Gastrocnemius medialis (tissue), 4 donors: ENCODE results near the gene TOMM40L. TPM values are rescaled to one million over a fixed set of nuclear protein-coding genes. Genes with fewer than 3 reads are reported as not detected.
"Not testable (repeated sequence)": the region's sequence is repeated elsewhere in the genome, so short reads cannot be mapped to it uniquely, and the experiment has no call there.

Experiments used
- ATAC-seq, 2 donors: fragments of 150-250 bp; one replicate each; pipeline ENCODE4 v1.9.1; 2016
- DNase-seq, 2 donors: peaks; one replicate each; pipeline ENCODE4 v3.0.0-alpha.2; 2019
- H3K27ac ChIP-seq, 4 donors: fragments of 200-600 bp; sonication (generic); 1 replicate in 1 of 4; 2 replicates in 3 of 4; pipeline ENCODE4 v1.5.1; 2016 to 2018; ENCODE audit warnings: mild to moderate bottlenecking in 2 of 4, moderate library complexity in 1 of 4
- H3K27me3 ChIP-seq, 3 donors: fragments of 200-600 bp; sonication (generic) in 2 of 3; 1 replicate in 1 of 3; 2 replicates in 2 of 3; pipeline versions ENCODE4 v1.5.1 to v1.6.0; 2016 to 2019; ENCODE audit warnings: mild to moderate bottlenecking in 1 of 3, moderate library complexity in 1 of 3
- H3K36me3 ChIP-seq, 2 donors: fragments of 200-600 bp; sonication (generic) in 1 of 2; one replicate each; pipeline ENCODE4 v1.5.1; 2017 to 2018
- H3K4me1 ChIP-seq, 2 donors: fragments of 200-600 bp; sonication (generic) in 1 of 2; one replicate each; pipeline ENCODE4 v1.5.1; 2016 to 2017; ENCODE audit warnings: mild to moderate bottlenecking in 2 of 2
- H3K4me3 ChIP-seq, 4 donors: fragments of 200-600 bp; sonication (generic) in 3 of 4; 1 replicate in 1 of 4; 2 replicates in 3 of 4; pipeline ENCODE4 v1.5.1; 2016 to 2019; ENCODE audit warnings: mild to moderate bottlenecking in 2 of 4
- H3K9me3 ChIP-seq, 3 donors: fragments of 200-600 bp; sonication (generic) in 2 of 3; 1 replicate in 1 of 3; 2 replicates in 2 of 3; pipeline ENCODE4 v1.5.1; 2016 to 2019
- POLR2A ChIP-seq, 2 donors: fragments of 450-650 bp; IDR thresholded peaks; one replicate each; pipeline ENCODE4 v1.6.1; 2017; ENCODE audit warnings: antibody characterized with exemption in 2 of 2, mild to moderate bottlenecking in 2 of 2, moderate library complexity in 2 of 2
- in situ Hi-C, 4 donors: fragments of 200-750 bp; cut with MboI; loops; one replicate each; pipeline versions ENCODE4 v1.15.0 to v1.8.0; 2017; ENCODE audit warnings: low sequenced_read_pairs in 4 of 4
- intact Hi-C: fragments of 100-400 bp; cut with DNase I; formaldehyde crosslinking; loops from one replicate; pipeline ENCODE4 v1.15.1; 2023; ENCODE audit warnings: low total_unique reads
- total RNA-seq, 4 donors: library from RNA; depleted of rRNA; stranded (reverse); fragments of >200 nt; gene quantifications; one replicate each; pipeline versions ENCODE4 v1.1.0 to v1.2.3, GENCODE V29; 2016
- TF ChIP-seq, protein P1 (sequence below), 5 experiments: fragments of 450-650 bp in 3 of 5; fragments of 200-600 bp in 2 of 5; sonication (generic) in 2 of 5; IDR thresholded peaks in 4 of 5; conservative IDR thresholded peaks in 1 of 5; 1 replicate in 4 of 5; 2 replicates in 1 of 5; pipeline ENCODE4 v1.5.1; 2016 to 2019; ENCODE audit warnings: antibody characterized with exemption in 5 of 5, mild to moderate bottlenecking in 3 of 5, moderate library complexity in 3 of 5

The TOMM40L gene
- total RNA-seq, 4 donors from 2014 or later = 8.3 to 22.7 (median 16.9) TPM

DNA sequence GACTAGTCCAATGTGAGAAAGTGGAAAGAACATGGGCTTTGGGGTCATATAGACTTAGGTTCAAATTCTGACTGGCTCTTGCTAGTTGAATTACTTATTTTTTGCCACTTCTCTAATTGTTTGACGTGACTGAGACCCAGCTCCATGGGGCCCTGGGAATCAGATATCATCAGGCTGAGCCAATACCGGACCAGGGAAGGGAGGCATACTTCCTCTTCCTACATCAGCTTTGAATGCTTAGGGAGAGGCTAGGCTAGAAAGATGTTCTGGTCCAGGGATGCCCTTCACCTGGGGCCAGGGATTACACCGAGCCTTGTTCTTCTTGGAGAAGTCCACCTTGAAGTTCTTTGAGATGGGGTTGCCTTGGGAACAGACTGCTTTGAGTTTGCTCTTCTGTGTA, 15.8 kb downstream of the TOMM40L start:
- Histone ChIP-seq H3K36me3 (no peaks in the 10 kb centered on the region), H3K9me3 (no peaks in the 10 kb centered on the region), H3K4me1 (no peaks in the 10 kb centered on the region), H3K27ac (no peak overlapping the region), H3K27me3 (no peaks in the 10 kb centered on the region), H3K4me3 (no peak overlapping the region)
- ATAC-seq (no peak), DNase-seq (no peak)
- TF ChIP-seq POLR2A (IDR thresholded peaks at IDR 0.05) = no peak
- TF ChIP-seq, protein P1, sequence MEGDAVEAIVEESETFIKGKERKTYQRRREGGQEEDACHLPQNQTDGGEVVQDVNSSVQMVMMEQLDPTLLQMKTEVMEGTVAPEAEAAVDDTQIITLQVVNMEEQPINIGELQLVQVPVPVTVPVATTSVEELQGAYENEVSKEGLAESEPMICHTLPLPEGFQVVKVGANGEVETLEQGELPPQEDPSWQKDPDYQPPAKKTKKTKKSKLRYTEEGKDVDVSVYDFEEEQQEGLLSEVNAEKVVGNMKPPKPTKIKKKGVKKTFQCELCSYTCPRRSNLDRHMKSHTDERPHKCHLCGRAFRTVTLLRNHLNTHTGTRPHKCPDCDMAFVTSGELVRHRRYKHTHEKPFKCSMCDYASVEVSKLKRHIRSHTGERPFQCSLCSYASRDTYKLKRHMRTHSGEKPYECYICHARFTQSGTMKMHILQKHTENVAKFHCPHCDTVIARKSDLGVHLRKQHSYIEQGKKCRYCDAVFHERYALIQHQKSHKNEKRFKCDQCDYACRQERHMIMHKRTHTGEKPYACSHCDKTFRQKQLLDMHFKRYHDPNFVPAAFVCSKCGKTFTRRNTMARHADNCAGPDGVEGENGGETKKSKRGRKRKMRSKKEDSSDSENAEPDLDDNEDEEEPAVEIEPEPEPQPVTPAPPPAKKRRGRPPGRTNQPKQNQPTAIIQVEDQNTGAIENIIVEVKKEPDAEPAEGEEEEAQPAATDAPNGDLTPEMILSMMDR (IDR thresholded peaks at IDR 0.05 in 4 of 5, conservative IDR thresholded peaks at IDR 0.05 in 1 of 5) = no peak
- in situ Hi-C loops = no loop called here
- intact Hi-C loops = no loop called here

DNA sequence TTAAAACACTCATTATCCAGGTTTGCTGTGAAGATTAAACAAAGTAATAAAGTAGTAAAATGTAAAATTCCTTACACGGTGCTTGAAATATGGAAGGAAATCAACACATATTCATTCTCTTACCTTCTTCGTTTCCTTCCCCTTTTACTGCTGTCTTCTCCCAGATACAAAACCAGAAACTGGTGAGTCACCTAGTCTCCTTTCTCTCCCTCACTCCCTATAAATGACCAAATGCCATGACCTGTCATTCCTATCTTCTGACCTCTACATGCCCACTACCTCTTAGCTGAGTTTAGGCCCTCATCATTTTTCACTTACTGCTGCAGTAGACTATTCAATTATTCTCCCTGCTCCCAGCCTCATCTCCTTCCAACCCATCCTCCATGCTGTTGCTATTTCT, 16.5 kb downstream of the TOMM40L start:
- in situ Hi-C loops = no loop called here
- intact Hi-C loops = no loop called here
- Histone ChIP-seq H3K9me3 (no peaks in the 10 kb centered on the region), H3K4me3 (no peak overlapping the region), H3K27ac (no peak overlapping the region), H3K36me3 (no peaks in the 10 kb centered on the region), H3K27me3 (no peaks in the 10 kb centered on the region), H3K4me1 (no peaks in the 10 kb centered on the region)
- TF ChIP-seq POLR2A (IDR thresholded peaks at IDR 0.05) = no peak
- TF ChIP-seq, protein P1 (IDR thresholded peaks at IDR 0.05 in 4 of 5, conservative IDR thresholded peaks at IDR 0.05 in 1 of 5) = no peak
- ATAC-seq (no peak), DNase-seq (no peak)

DNA sequence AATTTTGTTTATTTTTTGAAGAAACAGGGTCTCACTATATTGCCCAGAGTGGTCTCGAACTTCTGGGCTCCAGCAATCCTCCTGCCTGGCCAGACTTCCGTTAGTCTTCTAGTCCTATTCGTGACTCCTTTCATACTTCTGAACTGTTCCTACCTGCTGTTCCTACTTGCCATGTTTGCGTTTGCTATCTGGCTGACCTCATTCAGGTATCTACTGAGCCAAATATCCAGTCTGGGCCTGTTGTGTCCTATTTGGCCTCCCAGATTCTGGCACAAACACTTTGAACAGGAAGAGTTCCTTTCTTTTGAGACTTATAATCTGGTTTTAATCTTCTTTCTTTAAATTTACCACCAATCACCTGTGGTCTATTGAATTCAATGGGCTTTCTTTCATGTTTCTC, 19.0 kb downstream of the TOMM40L start:
- no peak overlapping the region for H3K4me3 ChIP-seq
- intact Hi-C loops = no loop called here

DNA sequence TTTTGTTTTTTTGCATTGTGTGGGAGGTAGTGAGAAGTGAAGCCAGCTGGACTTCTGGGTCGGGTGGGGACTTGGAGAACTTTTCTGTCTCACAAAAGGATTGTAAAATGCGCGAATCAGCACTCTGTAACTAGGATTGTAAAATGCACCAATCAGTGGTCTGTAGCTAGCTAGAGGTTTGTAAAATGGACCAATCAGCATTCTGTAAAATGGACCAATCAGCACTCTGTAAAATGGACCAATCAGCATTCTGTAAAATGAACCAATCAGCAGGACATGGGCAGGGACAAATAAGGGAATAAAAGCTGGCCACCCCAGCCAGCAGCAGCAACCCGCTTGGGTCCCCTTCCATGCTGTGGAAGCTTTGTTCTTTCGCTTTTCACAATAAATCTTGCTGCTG, 24.2 kb downstream of the TOMM40L start:
- H3K4me1 ChIP-seq, intact Hi-C loops, DNase-seq, in situ Hi-C loops, H3K27ac ChIP-seq, ATAC-seq, H3K9me3 ChIP-seq, H3K36me3 ChIP-seq, H3K27me3 ChIP-seq, H3K4me3 ChIP-seq: not testable (repeated sequence)

More for the DNA sequence above, 19.0 kb downstream of the TOMM40L start:
- Histone ChIP-seq H3K4me1 (no peaks in the 10 kb centered on the region), H3K27ac (no peak overlapping the region), H3K27me3 (no peaks in the 10 kb centered on the region), H3K36me3 (no peaks in the 10 kb centered on the region), H3K9me3 (no peaks in the 10 kb centered on the region)
- in situ Hi-C loops = no loop called here
- ATAC-seq (no peak), DNase-seq (no peak)
- TF ChIP-seq POLR2A (IDR thresholded peaks at IDR 0.05) = no peak
- TF ChIP-seq, protein P1 (IDR thresholded peaks at IDR 0.05 in 4 of 5, conservative IDR thresholded peaks at IDR 0.05 in 1 of 5) = no peak

DNA sequence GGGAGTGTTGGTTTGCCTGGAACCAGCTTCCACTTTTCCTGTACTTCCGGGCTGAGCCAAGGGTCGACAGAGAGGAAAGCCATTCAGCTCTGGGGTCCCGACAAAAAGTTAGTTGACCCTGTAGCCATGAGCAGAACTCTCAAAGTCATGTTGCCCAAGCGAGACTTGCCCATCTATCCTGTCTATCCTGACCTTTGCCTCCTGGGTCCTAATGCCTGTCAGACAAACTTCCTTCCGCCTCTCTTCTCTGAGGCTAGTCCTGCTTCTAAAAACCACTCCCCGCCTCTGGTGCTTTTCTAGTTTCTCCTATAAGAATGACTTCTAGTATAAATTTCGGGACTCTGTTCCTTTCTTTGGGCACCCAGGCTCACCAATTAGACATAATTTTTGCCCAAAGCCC, 25.0 kb downstream of the TOMM40L start:
- Histone ChIP-seq H3K9me3 (no peaks in the 10 kb centered on the region), H3K4me1 (no peaks in the 10 kb centered on the region), H3K36me3 (no peaks in the 10 kb centered on the region), H3K27me3 (no peaks in the 10 kb centered on the region), H3K4me3 (no peak overlapping the region), H3K27ac (no peak overlapping the region)
- ATAC-seq = no peak
- in situ Hi-C loops (no loop called here), intact Hi-C loops (no loop called here)
- TF ChIP-seq, protein P1 (IDR thresholded peaks at IDR 0.05 in 4 of 5, conservative IDR thresholded peaks at IDR 0.05 in 1 of 5) = no peak
- TF ChIP-seq POLR2A (IDR thresholded peaks at IDR 0.05) = no peak
- no peak for DNase-seq
